HepG2 (cell line): ENCODE results near the gene MATK. TPM values are rescaled to one million over a fixed set of nuclear protein-coding genes. Genes with fewer than 3 reads are reported as not detected.

ENCODE experiments used
- ATAC-seq: fragments of 200-7000 bp; cut with Tn5 transposase; 3 replicates; pipeline ENCODE4 v1.9.1; 2020; ENCODE audit warnings: mild to moderate bottlenecking, moderate library complexity
- BruUV-seq: library from RNA; stranded (reverse); fragments of 400-500 nt; replicated peaks from 2 replicates; lab custom pipeline; 2021; lab: Mats Ljungman, UMichigan
- CTCF ChIA-PET: fragments of 300-600 bp; formaldehyde crosslinking; extraction: SDS; loops from one replicate; lab custom pipeline; 2021; ENCODE audit warnings: low total read pairs, inconsistent platforms, low intra/inter-chr PET ratio; lab: Yijun Ruan, JAX
- POLR2A ChIA-PET: fragments of 350-600 bp; sonication (Branson Sonifier 250); formaldehyde crosslinking; loops from one replicate; lab custom pipeline; 2020; ENCODE audit warnings: antibody characterized with exemption, inconsistent platforms; lab: Yijun Ruan, JAX
- DNase-seq: peaks from one replicate; pipeline ENCODE4 v3.0.0-alpha.2; 2015; ENCODE audit warnings: low spot score
- FAIRE-seq: peaks from 3 replicates; lab custom pipeline; 2011; peaks lifted over from hg19 to GRCh38; lab: Jason Lieb, UNC
- H2AFZ ChIP-seq: one replicate; pipeline ENCODE4 v1.6.1; 2011; ENCODE audit warnings: low read length, inconsistent platforms
- H3K27ac ChIP-seq: fragments of 300-600 bp; 3 replicates; pipeline ENCODE4 v1.8.0; 2011; ENCODE audit warnings: mixed run types, mild to moderate bottlenecking, mixed read lengths, low read length, inconsistent platforms; ENCODE audit not compliant: insufficient read depth; ENCODE audit errors: extremely low read length
- H3K27me3 ChIP-seq, 2 experiments: fragments of 200-600 bp in 1 of 2; 2 replicates in 1 of 2; 3 replicates in 1 of 2; pipeline versions ENCODE4 v1.6.0 to v1.8.0; 2011; ENCODE audit warnings: low read length in 2 of 2, mild to moderate bottlenecking in 2 of 2, moderate library complexity in 2 of 2, inconsistent platforms in 1 of 2; ENCODE audit not compliant: insufficient read depth in 2 of 2, control insufficient read depth in 1 of 2
- H3K36me3 ChIP-seq, 2 experiments: fragments of 200-600 bp in 1 of 2; replicated peaks in 1 of 2; 2 replicates in 1 of 2; 3 replicates in 1 of 2; pipeline versions ENCODE4 v1.5.1 to v1.8.0; 2011; ENCODE audit warnings: low read length in 2 of 2, inconsistent platforms in 1 of 2; ENCODE audit not compliant: insufficient read depth in 2 of 2, control insufficient read depth in 1 of 2
- H3K4me1 ChIP-seq: 2 replicates; pipeline ENCODE4 v1.5.1; 2012; ENCODE audit warnings: low read length, inconsistent platforms; ENCODE audit not compliant: insufficient read depth
- H3K4me2 ChIP-seq: 2 replicates; pipeline ENCODE4 v1.6.0; 2011; ENCODE audit warnings: low read depth, low read length, inconsistent platforms
- H3K4me3 ChIP-seq, 3 experiments: fragments of 200-600 bp in 1 of 3; sonication (generic), shearing (Covaris generic) in 1 of 3; replicated peaks in 1 of 3; 2 replicates each; pipeline ENCODE4 v1.5.1; 2011 to 2016; ENCODE audit warnings: low read length in 3 of 3, inconsistent platforms in 2 of 3, low read depth in 2 of 3, mild to moderate bottlenecking in 2 of 3, control low read depth in 1 of 3, mixed read lengths in 1 of 3; ENCODE audit not compliant: insufficient read depth in 1 of 3
- H3K79me2 ChIP-seq: one replicate; pipeline ENCODE4 v1.6.1; 2011; ENCODE audit warnings: low read length, inconsistent platforms; ENCODE audit not compliant: insufficient read depth
- H3K9ac ChIP-seq: 2 replicates; pipeline ENCODE4 v1.6.0; 2011; ENCODE audit warnings: mild to moderate bottlenecking, low read depth, low read length, inconsistent platforms; ENCODE audit not compliant: insufficient read depth
- H3K9me3 ChIP-seq: 2 replicates; pipeline ENCODE4 v1.5.1; 2012; ENCODE audit warnings: mild to moderate bottlenecking, low read length
- H4K20me1 ChIP-seq: 2 replicates; pipeline ENCODE4 v1.6.0; 2011; ENCODE audit warnings: inconsistent platforms, mild to moderate bottlenecking, low read length, moderate library complexity; ENCODE audit not compliant: insufficient read depth
- SMARCC2 ChIP-seq: fragments of 450-650 bp; IDR thresholded peaks from 2 replicates; pipeline ENCODE4 v1.6.1; 2017; ENCODE audit warnings: antibody characterized with exemption, mild to moderate bottlenecking
- ZFP36 ChIP-seq: fragments of 150-350 bp; IDR thresholded peaks from 2 replicates; pipeline ENCODE4 v1.6.1; 2018; ENCODE audit warnings: borderline replicate concordance, low read length, low read depth; ENCODE audit not compliant: partially characterized antibody
- WGBS: methylation state at CpG from one replicate; pipeline ENCODE4 v1.1.6; 2017; ENCODE audit warnings: low lambda C conversion rate; 5-methylcytosine and 5-hydroxymethylcytosine counted together
- in situ Hi-C: cut with HindIII; loops from 2 replicates; pipeline ENCODE4 v1.10.0; 2017; ENCODE audit warnings: low pct_unique_long_range_greater_than_20kb; ENCODE audit not compliant: extremely low pct_ligation_motif_present
- intact Hi-C: fragments of 100-400 bp; cut with micrococcal nuclease; formaldehyde crosslinking; loops from one replicate; pipeline ENCODE4 v1.10.0; 2022; ENCODE audit not compliant: unreplicated experiment
- polyA plus RNA-seq, 8 experiments: library from polyadenylated mRNA; depleted of rRNA in 3 of 8; stranded (reverse) in 7 of 8; unstranded in 1 of 8; fragments of >200 nt; fragmentation: Illumina TruSeq in 4 of 8; extraction: Trizol in 4 of 8; gene quantifications; 2 replicates each; pipeline versions ENCODE4 v1.2.1 to v1.2.3, GENCODE V29; 2011 to 2016; ENCODE audit warnings: low read depth in 4 of 8, missing spikeins in 1 of 8, mixed read lengths in 1 of 8; ENCODE audit not compliant: insufficient read depth in 1 of 8
- total RNA-seq, 5 experiments: library from RNA; depleted of rRNA; stranded (reverse); fragments of >200 nt; fragmentation: Illumina TruSeq; extraction: Trizol; gene quantifications; 2 replicates each; pipeline ENCODE4 v1.2.3, GENCODE V29; 2016; ENCODE audit warnings: low read depth in 1 of 5
- TF ChIP-seq, protein P1 (sequence below): sonication (generic); formaldehyde crosslinking; IDR thresholded peaks from 2 replicates; pipeline ENCODE4 v1.5.0; 2020; ENCODE audit warnings: mild to moderate bottlenecking, low read depth, missing genetic modification reagents, borderline replicate concordance
- TF ChIP-seq, protein P2 (sequence below): sonication (generic); formaldehyde crosslinking; IDR thresholded peaks from 2 replicates; pipeline ENCODE4 v1.5.1; 2020; ENCODE audit warnings: mild to moderate bottlenecking, missing genetic modification reagents, moderate library complexity

MATK gene
- total and polyA plus RNA-seq, 2 of the 13 experiments (the other 11 are each of a cell fraction or from before 2014, with no cell fraction given), result 0.09 TPM; not detected in 1

DNA sequence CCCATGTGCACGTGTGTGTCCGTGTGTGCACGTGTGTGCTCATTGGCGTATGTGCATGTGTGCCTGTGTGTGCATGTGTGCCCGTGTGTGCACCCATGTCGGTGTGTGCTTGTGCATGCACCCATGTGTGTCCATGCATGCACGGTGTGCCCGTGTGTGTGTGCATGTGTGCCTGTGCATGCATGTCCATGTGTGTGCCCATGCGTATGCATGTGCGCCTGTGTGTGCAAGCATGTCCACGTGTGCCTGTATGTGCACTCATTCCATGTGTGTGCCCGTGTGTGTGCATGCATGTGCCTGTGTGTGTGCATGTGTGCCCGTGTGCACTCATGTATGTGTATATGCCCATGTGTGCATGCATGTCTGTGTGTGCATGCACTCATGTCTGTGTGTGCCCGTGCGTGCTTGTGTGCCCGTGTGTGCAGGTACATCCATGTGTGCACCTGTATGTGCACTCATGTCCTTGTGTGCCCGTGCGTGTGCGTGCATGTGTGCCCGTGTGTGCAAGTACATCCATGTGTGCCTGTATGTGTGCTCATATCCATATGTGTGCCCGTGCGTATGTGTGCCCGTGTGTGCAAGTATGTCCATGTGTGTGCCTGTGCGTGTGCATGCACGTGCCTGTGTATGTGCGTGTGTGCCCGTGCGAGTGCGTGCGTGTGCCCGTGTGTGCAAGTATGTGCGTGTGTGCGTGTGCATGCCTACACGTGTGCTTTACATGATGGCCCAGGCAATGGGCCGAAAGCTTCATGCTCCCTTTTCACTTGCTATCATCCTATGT, 21.6 kb upstream of the MATK start (continued):
- no peak for TF ChIP-seq SMARCC2
- no peak for TF ChIP-seq ZFP36

DNA sequence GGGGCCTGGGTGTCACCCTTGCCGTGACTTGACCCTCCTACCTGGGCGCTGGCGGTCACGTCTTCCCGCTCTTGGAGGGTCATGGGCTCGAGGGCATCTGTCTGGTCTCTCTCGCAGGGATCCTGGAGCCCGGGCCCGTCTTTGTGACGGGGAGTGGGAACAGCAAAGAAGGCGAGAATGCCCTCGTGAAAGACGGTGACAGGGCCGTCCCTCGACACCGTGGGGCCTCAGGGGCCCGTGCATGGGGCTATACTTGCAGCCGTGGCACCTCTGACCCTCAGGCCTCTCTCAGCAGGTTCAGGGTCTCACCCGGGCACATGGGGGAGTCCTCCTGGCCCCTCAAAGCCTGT, 20.9 kb upstream of the MATK start:
- POLR2A ChIA-PET, result no interaction called here
- Histone ChIP-seq H3K36me3 (no peaks in the 10 kb centered on the region), H2AFZ (no peak overlapping the region), H3K79me2 (no peaks in the 10 kb centered on the region), H3K27ac (no peak overlapping the region), H3K27me3 (peaks cover 5 to 41% of the 10 kb centered on the region in 2 experiments), H4K20me1 (no peaks in the 10 kb centered on the region), H3K4me1 (no peaks in the 10 kb centered on the region), H3K9ac (no peak overlapping the region), H3K9me3 (no peaks in the 10 kb centered on the region), H3K4me2 (no peak overlapping the region), H3K4me3 (no peak overlapping the region)
- CTCF ChIA-PET, result no interaction called here
- DNase-seq (no peak), FAIRE-seq (no peak), ATAC-seq (no peak)
- WGBS, result 11% methylated on average over 9 of the region's 19 CpGs
- no TSS peak for BruUV-seq
- TF ChIP-seq, protein P1, sequence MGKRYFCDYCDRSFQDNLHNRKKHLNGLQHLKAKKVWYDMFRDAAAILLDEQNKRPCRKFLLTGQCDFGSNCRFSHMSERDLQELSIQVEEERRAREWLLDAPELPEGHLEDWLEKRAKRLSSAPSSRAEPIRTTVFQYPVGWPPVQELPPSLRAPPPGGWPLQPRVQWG (CRISPR knock-in tag), result no peak
- TF ChIP-seq, protein P2, sequence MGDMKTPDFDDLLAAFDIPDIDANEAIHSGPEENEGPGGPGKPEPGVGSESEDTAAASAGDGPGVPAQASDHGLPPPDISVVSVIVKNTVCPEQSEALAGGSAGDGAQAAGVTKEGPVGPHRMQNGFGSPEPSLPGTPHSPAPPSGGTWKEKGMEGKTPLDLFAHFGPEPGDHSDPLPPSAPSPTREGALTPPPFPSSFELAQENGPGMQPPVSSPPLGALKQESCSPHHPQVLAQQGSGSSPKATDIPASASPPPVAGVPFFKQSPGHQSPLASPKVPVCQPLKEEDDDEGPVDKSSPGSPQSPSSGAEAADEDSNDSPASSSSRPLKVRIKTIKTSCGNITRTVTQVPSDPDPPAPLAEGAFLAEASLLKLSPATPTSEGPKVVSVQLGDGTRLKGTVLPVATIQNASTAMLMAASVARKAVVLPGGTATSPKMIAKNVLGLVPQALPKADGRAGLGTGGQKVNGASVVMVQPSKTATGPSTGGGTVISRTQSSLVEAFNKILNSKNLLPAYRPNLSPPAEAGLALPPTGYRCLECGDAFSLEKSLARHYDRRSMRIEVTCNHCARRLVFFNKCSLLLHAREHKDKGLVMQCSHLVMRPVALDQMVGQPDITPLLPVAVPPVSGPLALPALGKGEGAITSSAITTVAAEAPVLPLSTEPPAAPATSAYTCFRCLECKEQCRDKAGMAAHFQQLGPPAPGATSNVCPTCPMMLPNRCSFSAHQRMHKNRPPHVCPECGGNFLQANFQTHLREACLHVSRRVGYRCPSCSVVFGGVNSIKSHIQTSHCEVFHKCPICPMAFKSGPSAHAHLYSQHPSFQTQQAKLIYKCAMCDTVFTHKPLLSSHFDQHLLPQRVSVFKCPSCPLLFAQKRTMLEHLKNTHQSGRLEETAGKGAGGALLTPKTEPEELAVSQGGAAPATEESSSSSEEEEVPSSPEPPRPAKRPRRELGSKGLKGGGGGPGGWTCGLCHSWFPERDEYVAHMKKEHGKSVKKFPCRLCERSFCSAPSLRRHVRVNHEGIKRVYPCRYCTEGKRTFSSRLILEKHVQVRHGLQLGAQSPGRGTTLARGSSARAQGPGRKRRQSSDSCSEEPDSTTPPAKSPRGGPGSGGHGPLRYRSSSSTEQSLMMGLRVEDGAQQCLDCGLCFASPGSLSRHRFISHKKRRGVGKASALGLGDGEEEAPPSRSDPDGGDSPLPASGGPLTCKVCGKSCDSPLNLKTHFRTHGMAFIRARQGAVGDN (CRISPR knock-in tag), result 0 out of 2 replicates have a peak, but pooled peaks have one; percentile 10
- intact Hi-C loops (no loop called here), in situ Hi-C loops (no loop called here)
